Suprapubic skin (tissue), 4 donors: ENCODE data around the gene PLAU. TPM values are rescaled to one million over a fixed set of nuclear protein-coding genes. Genes with fewer than 3 reads are reported as not detected.

Experiments used
- DNase-seq, 2 donors: peaks; one replicate each; pipeline ENCODE4 v3.0.0-alpha.2; 2019; ENCODE audit warnings: low spot score in 2 of 2
- H3K27ac ChIP-seq: fragments of 200-600 bp; sonication (generic); one replicate; pipeline ENCODE4 v1.5.1; 2019
- H3K27me3 ChIP-seq: fragments of 200-600 bp; sonication (generic); one replicate; pipeline ENCODE4 v1.5.1; 2019
- H3K36me3 ChIP-seq: fragments of 200-600 bp; sonication (generic); one replicate; pipeline ENCODE4 v1.5.1; 2019
- H3K4me1 ChIP-seq: fragments of 200-600 bp; sonication (generic); one replicate; pipeline ENCODE4 v1.5.1; 2019
- H3K4me3 ChIP-seq: fragments of 200-600 bp; sonication (generic); one replicate; pipeline ENCODE4 v1.5.1; 2019; ENCODE audit warnings: mild to moderate bottlenecking
- H3K9me3 ChIP-seq: fragments of 200-600 bp; sonication (generic); one replicate; pipeline ENCODE4 v1.5.1; 2019
- CTCF ChIP-seq, 2 donors: fragments of 200-600 bp in 1 of 2; fragments of 450-650 bp in 1 of 2; sonication (generic) in 1 of 2; IDR thresholded peaks; one replicate each; pipeline ENCODE4 v1.5.1; 2016 to 2019; ENCODE audit warnings: antibody characterized with exemption in 2 of 2, mild to moderate bottlenecking in 1 of 2, moderate library complexity in 1 of 2
- EP300 ChIP-seq: sonication (generic); formaldehyde crosslinking; IDR thresholded peaks from one replicate; pipeline ENCODE4 v1.6.1; 2017; ENCODE audit warnings: antibody characterized with exemption
- POLR2A ChIP-seq, 2 donors: fragments of 450-650 bp; IDR thresholded peaks; one replicate each; pipeline ENCODE4 v1.6.1; 2017; ENCODE audit warnings: antibody characterized with exemption in 2 of 2, mild to moderate bottlenecking in 2 of 2, moderate library complexity in 2 of 2
- POLR2AphosphoS5 ChIP-seq, 3 donors: sonication (generic); formaldehyde crosslinking; IDR thresholded peaks; one replicate each; pipeline ENCODE4 v1.6.1; 2017; ENCODE audit warnings: antibody characterized with exemption in 3 of 3
- WGBS: methylation state at CpG from one replicate; pipeline ENCODE4 v1.1.5; 2018; 5-methylcytosine and 5-hydroxymethylcytosine counted together
- total RNA-seq, 4 donors: library from RNA; depleted of rRNA; stranded (reverse); fragments of >200 nt; gene quantifications; one replicate each; pipeline ENCODE4 v1.1.0, GENCODE V29; 2016

Gene PLAU
- total RNA-seq, 4 donors from 2014 or later = 8.4 to 19.1 (median 10.8) TPM

GRCh38 chr10:73865459-73866442 is 45.2 kb upstream of the PLAU start:
- peaks cover 19% of the 10 kb centered on the region for H3K36me3 ChIP-seq

GRCh38 chr10:73866621-73867020 is 44.3 kb upstream of the PLAU start:
- Histone ChIP-seq H3K36me3 (peaks cover 19% of the 10 kb centered on the region), H3K27ac (no peak overlapping the region), H3K4me3 (no peak overlapping the region), H3K4me1 (peaks cover 39% of the 10 kb centered on the region), H3K27me3 (no peaks in the 10 kb centered on the region), H3K9me3 (no peaks in the 10 kb centered on the region)
- no peak for DNase-seq
- TF ChIP-seq POLR2A (IDR thresholded peaks at IDR 0.05) (no peak), CTCF (IDR thresholded peaks at IDR 0.05) (no peak), POLR2AphosphoS5 (IDR thresholded peaks at IDR 0.05) (no peak), EP300 (no peak)
- WGBS = 90% methylated on average over 7 of the region's 7 CpGs

More at GRCh38 chr10:73865459-73866442, 45.2 kb upstream of the PLAU start:
- Histone ChIP-seq H3K9me3 (no peaks in the 10 kb centered on the region), H3K4me3 (no peak overlapping the region), H3K4me1 (peaks cover 35% of the 10 kb centered on the region), H3K27ac (peak overlapping the region; percentile 27), H3K27me3 (no peaks in the 10 kb centered on the region)
- WGBS = 75% methylated on average over 9 of the region's 11 CpGs
- DNase-seq = no peak
- TF ChIP-seq CTCF (IDR thresholded peaks at IDR 0.05) (no peak), POLR2AphosphoS5 (IDR thresholded peaks at IDR 0.05) (no peak), EP300 (no peak), POLR2A (IDR thresholded peaks at IDR 0.05) (no peak)

GRCh38 chr10:73867126-73867807 is 43.7 kb upstream of the PLAU start:
- Histone ChIP-seq H3K27me3 (no peaks in the 10 kb centered on the region), H3K27ac (no peak overlapping the region), H3K36me3 (peaks cover 19% of the 10 kb centered on the region), H3K4me1 (peaks cover 44% of the 10 kb centered on the region), H3K4me3 (no peak overlapping the region), H3K9me3 (no peaks in the 10 kb centered on the region)
- no peak for TF ChIP-seq POLR2A (IDR thresholded peaks at IDR 0.05)
- no peak for TF ChIP-seq POLR2AphosphoS5 (IDR thresholded peaks at IDR 0.05)
- no peak for TF ChIP-seq CTCF (IDR thresholded peaks at IDR 0.05)
- TF ChIP-seq EP300 = no peak
- DNase-seq = no peak
- WGBS = 72% methylated on average over 10 of the region's 10 CpGs

- TF ChIP-seq CTCF (IDR thresholded peaks at IDR 0.05) (no peak), POLR2A (IDR thresholded peaks at IDR 0.05) (no peak), POLR2AphosphoS5 (IDR thresholded peaks at IDR 0.05) (no peak), EP300 (no peak)
- no peaks in the 10 kb centered on the region for H3K9me3 ChIP-seq
- WGBS = 80% methylated on average over 11 of the region's 11 CpGs
- no peaks in the 10 kb centered on the region for H3K27me3 ChIP-seq
- H3K4me1 ChIP-seq = peaks cover 44% of the 10 kb centered on the region
- no peak overlapping the region for H3K27ac ChIP-seq
- DNase-seq = no peak
- no peak overlapping the region for H3K4me3 ChIP-seq
- H3K36me3 ChIP-seq = peaks cover 19% of the 10 kb centered on the region
Measured at GRCh38 chr10:73867871-73868631, 42.9 kb upstream of the PLAU start.
